ENCODE results near the gene RFPL3.

DNA sequence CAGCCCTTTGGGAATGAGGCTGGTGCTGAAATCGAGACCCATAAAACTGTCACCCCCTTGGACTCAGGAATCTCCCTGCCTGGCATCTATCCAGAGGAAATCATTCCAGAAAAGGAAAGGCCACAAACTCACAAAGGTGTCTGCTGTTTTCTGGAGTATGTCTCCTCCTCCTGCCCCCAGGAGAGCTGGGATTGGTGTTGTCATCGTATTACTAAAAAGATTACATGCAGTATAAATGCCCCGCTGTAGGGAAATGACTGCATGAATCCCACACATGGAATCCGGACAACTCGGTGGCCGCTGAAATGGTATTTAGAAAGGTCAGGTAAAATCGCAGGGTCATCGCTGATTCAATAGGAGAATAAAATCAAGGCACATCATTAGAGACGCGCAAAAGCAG, 18.9 kb upstream of the RFPL3 start:
- TF ChIP-seq GABPA (IDR thresholded peaks at IDR 0.05; ENCODE audit: low read depth) (no peak), CTCF (IDR thresholded peaks at IDR 0.05; ENCODE audit: insufficient read depth, low read length) (no peak), POLR2AphosphoS5 (IDR thresholded peaks at IDR 0.05; ENCODE audit: low read depth) (no peak)
- TF ChIP-seq, protein P1, sequence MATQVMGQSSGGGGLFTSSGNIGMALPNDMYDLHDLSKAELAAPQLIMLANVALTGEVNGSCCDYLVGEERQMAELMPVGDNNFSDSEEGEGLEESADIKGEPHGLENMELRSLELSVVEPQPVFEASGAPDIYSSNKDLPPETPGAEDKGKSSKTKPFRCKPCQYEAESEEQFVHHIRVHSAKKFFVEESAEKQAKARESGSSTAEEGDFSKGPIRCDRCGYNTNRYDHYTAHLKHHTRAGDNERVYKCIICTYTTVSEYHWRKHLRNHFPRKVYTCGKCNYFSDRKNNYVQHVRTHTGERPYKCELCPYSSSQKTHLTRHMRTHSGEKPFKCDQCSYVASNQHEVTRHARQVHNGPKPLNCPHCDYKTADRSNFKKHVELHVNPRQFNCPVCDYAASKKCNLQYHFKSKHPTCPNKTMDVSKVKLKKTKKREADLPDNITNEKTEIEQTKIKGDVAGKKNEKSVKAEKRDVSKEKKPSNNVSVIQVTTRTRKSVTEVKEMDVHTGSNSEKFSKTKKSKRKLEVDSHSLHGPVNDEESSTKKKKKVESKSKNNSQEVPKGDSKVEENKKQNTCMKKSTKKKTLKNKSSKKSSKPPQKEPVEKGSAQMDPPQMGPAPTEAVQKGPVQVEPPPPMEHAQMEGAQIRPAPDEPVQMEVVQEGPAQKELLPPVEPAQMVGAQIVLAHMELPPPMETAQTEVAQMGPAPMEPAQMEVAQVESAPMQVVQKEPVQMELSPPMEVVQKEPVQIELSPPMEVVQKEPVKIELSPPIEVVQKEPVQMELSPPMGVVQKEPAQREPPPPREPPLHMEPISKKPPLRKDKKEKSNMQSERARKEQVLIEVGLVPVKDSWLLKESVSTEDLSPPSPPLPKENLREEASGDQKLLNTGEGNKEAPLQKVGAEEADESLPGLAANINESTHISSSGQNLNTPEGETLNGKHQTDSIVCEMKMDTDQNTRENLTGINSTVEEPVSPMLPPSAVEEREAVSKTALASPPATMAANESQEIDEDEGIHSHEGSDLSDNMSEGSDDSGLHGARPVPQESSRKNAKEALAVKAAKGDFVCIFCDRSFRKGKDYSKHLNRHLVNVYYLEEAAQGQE (IDR thresholded peaks at IDR 0.05; ENCODE audit: insufficient replicate concordance, low read depth): no peak
